HCT116 (cell line): ENCODE results near the gene TMEM42. TPM values are rescaled to one million over a fixed set of nuclear protein-coding genes. Genes with fewer than 3 reads are reported as not detected.

Experiments
- ATAC-seq: fragments of 200-7000 bp; cut with Tn5 transposase; 2 replicates; pipeline ENCODE4 v1.9.1; 2020; ENCODE audit warnings: mild to moderate bottlenecking, moderate library complexity
- BruUV-seq: library from RNA; stranded (reverse); fragments of 400-500 nt; replicated peaks from 2 replicates; lab custom pipeline; 2021; lab: Mats Ljungman, UMichigan
- CTCF ChIA-PET: fragments of 300-600 bp; sonication (Branson Sonifier 250); formaldehyde crosslinking; loops from one replicate; lab custom pipeline; 2021; ENCODE audit warnings: antibody characterized with exemption; lab: Charles Lee
- POLR2A ChIA-PET: fragments of 300-600, 350-600 bp; sonication (Branson Sonifier 250); formaldehyde crosslinking; loops from one replicate; lab custom pipeline; 2021; ENCODE audit warnings: antibody characterized with exemption; lab: Charles Lee
- RAD21 ChIA-PET, 2 experiments: fragments of 300-600 bp; sonication (Branson Sonifier 250); formaldehyde crosslinking; loops; one replicate each; lab custom pipeline; 2023; ENCODE audit warnings: low total read pairs in 2 of 2; ENCODE audit not compliant: uncharacterized antibody in 2 of 2, unreplicated experiment in 2 of 2, low non-redundant PET in 1 of 2; lab: Charles Lee
- DNase-seq: peaks from one replicate; pipeline ENCODE4 v3.0.0-alpha.2; 2010; ENCODE audit warnings: low read depth, low spot score
- H2AFZ ChIP-seq: fragments of 200-600 bp; shearing (Covaris generic), sonication (generic); 2 replicates; pipeline ENCODE4 v1.6.1; 2017; ENCODE audit warnings: low read depth, mixed run types, mixed read lengths, antibody characterized with exemption, low read length; ENCODE audit not compliant: poor library complexity, severe bottlenecking
- H3K27ac ChIP-seq: 2 replicates; pipeline ENCODE4 v1.5.1; 2012; ENCODE audit warnings: low read depth, low read length
- H3K27me3 ChIP-seq: fragments of 200-600 bp; sonication (generic); 2 replicates; pipeline ENCODE4 v1.6.1; 2016; ENCODE audit warnings: mixed run types, low read length, mixed read lengths; ENCODE audit not compliant: insufficient read depth
- H3K36me3 ChIP-seq, 2 experiments: fragments of 200-500 bp in 1 of 2; fragments of 200-600 bp in 1 of 2; sonication (Bioruptor generic) in 1 of 2; sonication (generic) in 1 of 2; 2 replicates each; pipeline versions ENCODE4 v1.5.1 to v1.6.1; 2014 to 2016; ENCODE audit warnings: low read length in 2 of 2, inconsistent platforms in 1 of 2, mixed read lengths in 1 of 2, mixed run types in 1 of 2; ENCODE audit not compliant: insufficient read depth in 2 of 2, control insufficient read depth in 1 of 2
- H3K4me1 ChIP-seq, 2 experiments: fragments of 200-600 bp in 1 of 2; sonication (generic) in 1 of 2; 2 replicates each; pipeline versions ENCODE4 v1.5.1 to v1.6.1; 2012 to 2017; ENCODE audit warnings: low read length in 2 of 2, inconsistent platforms in 1 of 2, mild to moderate bottlenecking in 1 of 2, mixed read lengths in 1 of 2, mixed run types in 1 of 2, moderate library complexity in 1 of 2; ENCODE audit not compliant: insufficient read depth in 2 of 2, control insufficient read depth in 1 of 2
- H3K4me2 ChIP-seq: fragments of 200-600 bp; sonication (generic); 2 replicates; pipeline ENCODE4 v1.6.1; 2017; ENCODE audit warnings: mixed run types, low read length, mixed read lengths
- H3K4me3 ChIP-seq, 2 experiments: fragments of 200-600 bp in 1 of 2; sonication (generic) in 1 of 2; replicated peaks in 1 of 2; 2 replicates each; pipeline ENCODE4 v1.5.1; 2011 to 2016; ENCODE audit warnings: low read length in 2 of 2, control low read depth in 1 of 2, low read depth in 1 of 2, mild to moderate bottlenecking in 1 of 2, mixed read lengths in 1 of 2, mixed run types in 1 of 2
- H3K79me2 ChIP-seq: fragments of 200-600 bp; sonication (generic); 2 replicates; pipeline ENCODE4 v1.6.1; 2017; ENCODE audit warnings: mild to moderate bottlenecking, mixed run types, low read length, moderate library complexity, mixed read lengths; ENCODE audit not compliant: insufficient read depth
- H3K9ac ChIP-seq: fragments of 200-600 bp; sonication (generic); 2 replicates; pipeline ENCODE4 v1.6.1; 2016; ENCODE audit warnings: low read length, mixed read lengths
- H3K9me2 ChIP-seq: fragments of 200-600 bp; sonication (generic), shearing (Covaris generic); 2 replicates; pipeline ENCODE4 v1.6.1; 2017; ENCODE audit warnings: mixed run types, mild to moderate bottlenecking, moderate library complexity; ENCODE audit not compliant: insufficient read depth
- H3K9me3 ChIP-seq, 2 experiments: fragments of 200-500 bp in 1 of 2; fragments of 200-600 bp in 1 of 2; sonication (Bioruptor generic) in 1 of 2; sonication (generic) in 1 of 2; 2 replicates each; pipeline ENCODE4 v1.6.1; 2014 to 2017; ENCODE audit warnings: low read length in 2 of 2, mixed read lengths in 2 of 2, inconsistent platforms in 1 of 2, low read depth in 1 of 2, mild to moderate bottlenecking in 1 of 2, mixed run types in 1 of 2, moderate library complexity in 1 of 2; ENCODE audit not compliant: control insufficient read depth in 1 of 2, insufficient read depth in 1 of 2
- H4K20me1 ChIP-seq: fragments of 200-600 bp; sonication (generic), shearing (Covaris generic); 2 replicates; pipeline ENCODE4 v1.6.1; 2017; ENCODE audit warnings: mixed run types, mild to moderate bottlenecking, moderate library complexity; ENCODE audit not compliant: insufficient read depth
- CEBPB ChIP-seq: IDR thresholded peaks from 2 replicates; pipeline ENCODE4 v1.6.1; 2012; ENCODE audit warnings: low read depth
- EGR1 ChIP-seq: IDR thresholded peaks from 2 replicates; pipeline ENCODE4 v1.6.1; 2012; ENCODE audit warnings: low read depth
- ELF1 ChIP-seq: IDR thresholded peaks from 2 replicates; pipeline ENCODE4 v1.6.1; 2012; ENCODE audit warnings: low read depth, borderline replicate concordance
- EZH2 ChIP-seq: fragments of 200-600 bp; sonication (generic); IDR thresholded peaks from 2 replicates; pipeline ENCODE4 v1.6.1; 2017; ENCODE audit warnings: antibody characterized with exemption, mixed run types
- EZH2phosphoT487 ChIP-seq: fragments of 200-600 bp; IDR thresholded peaks from 2 replicates; pipeline ENCODE4 v1.6.1; 2018; ENCODE audit warnings: antibody characterized with exemption, borderline replicate concordance
- FOSL1 ChIP-seq: IDR thresholded peaks from 2 replicates; pipeline ENCODE4 v1.6.1; 2012; ENCODE audit warnings: low read depth
- JUND ChIP-seq: IDR thresholded peaks from 2 replicates; pipeline ENCODE4 v1.6.1; 2012
- POLR2AphosphoS5 ChIP-seq: IDR thresholded peaks from 2 replicates; pipeline ENCODE4 v1.6.1; 2011; ENCODE audit warnings: mild to moderate bottlenecking, low read depth, low read length, moderate library complexity
- RAD21 ChIP-seq: IDR thresholded peaks from 2 replicates; pipeline ENCODE4 v1.6.1; 2012; ENCODE audit warnings: low read depth, mild to moderate bottlenecking
- SP1 ChIP-seq: IDR thresholded peaks from 2 replicates; pipeline ENCODE4 v1.6.1; 2012; ENCODE audit warnings: low read depth
- SRF ChIP-seq: IDR thresholded peaks from 2 replicates; pipeline ENCODE4 v1.6.1; 2012; ENCODE audit warnings: low read depth
- YY1 ChIP-seq: IDR thresholded peaks from 2 replicates; pipeline ENCODE4 v1.6.1; 2011; ENCODE audit warnings: low read length, low read depth, moderate library complexity, mild to moderate bottlenecking; ENCODE audit not compliant: insufficient replicate concordance; ENCODE audit errors: extremely low read depth
- ZFX ChIP-seq: fragments of 450-650 bp; IDR thresholded peaks from 2 replicates; pipeline ENCODE4 v1.6.1; 2017
- ZNF274 ChIP-seq: fragments of 200-500 bp; sonication (Bioruptor generic); IDR thresholded peaks from 2 replicates; pipeline ENCODE4 v1.6.1; 2014; ENCODE audit warnings: mild to moderate bottlenecking, low read depth, low read length, inconsistent platforms
- intact Hi-C: fragments of 100-400 bp; cut with micrococcal nuclease; formaldehyde crosslinking; loops from 2 replicates; pipeline ENCODE4 v1.10.0; 2022
- total RNA-seq: library from RNA; stranded (reverse); gene quantifications from one replicate; pipeline ENCODE4 v1.2.1, GENCODE V29; 2021; ENCODE audit not compliant: unreplicated experiment
- TF ChIP-seq, protein P1 (sequence below): IDR thresholded peaks from 2 replicates; pipeline ENCODE4 v1.6.1; 2012
- TF ChIP-seq, protein P2 (sequence below), 3 experiments: fragments of 200-600 bp in 1 of 3; sonication (generic) in 1 of 3; IDR thresholded peaks in 2 of 3; conservative IDR thresholded peaks in 1 of 3; 2 replicates each; pipeline ENCODE4 v1.5.1; 2012 to 2017; ENCODE audit warnings: low read depth in 2 of 3, low read length in 2 of 3, antibody characterized with exemption in 1 of 3, borderline replicate concordance in 1 of 3, control low read depth in 1 of 3, mild to moderate bottlenecking in 1 of 3, mixed read lengths in 1 of 3, mixed run types in 1 of 3, moderate library complexity in 1 of 3; ENCODE audit not compliant: insufficient read depth in 1 of 3
- TF ChIP-seq, protein P3 (sequence below): IDR thresholded peaks from 2 replicates; pipeline ENCODE4 v1.6.1; 2011; ENCODE audit warnings: mild to moderate bottlenecking, low read length, moderate library complexity; ENCODE audit not compliant: insufficient replicate concordance; ENCODE audit errors: extremely low read depth

TMEM42 gene
- total RNA-seq, 1 experiment from 2014 or later, result 13.9 TPM

DNA sequence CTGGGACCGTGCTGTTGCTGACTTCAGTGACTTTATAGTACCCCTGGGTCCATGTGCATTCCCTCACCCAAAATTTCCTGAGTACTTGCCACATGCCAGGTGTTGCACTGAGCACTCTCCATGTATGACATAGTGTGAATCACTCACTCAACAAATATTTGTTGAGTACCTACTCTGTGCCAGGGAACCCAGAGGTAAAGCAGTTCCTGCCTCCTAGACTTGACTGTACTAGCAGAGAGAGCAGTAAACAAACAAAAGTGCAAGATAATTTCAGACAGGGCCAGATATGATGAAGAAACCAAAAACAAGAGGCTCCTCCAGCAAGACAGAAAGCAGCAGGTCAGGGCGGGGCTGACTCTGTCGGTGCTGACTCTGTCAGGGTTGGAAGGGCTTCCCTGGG is 24.8 kb downstream of the TMEM42 start:
- Histone ChIP-seq H3K79me2 (no peaks in the 10 kb centered on the region), H4K20me1 (no peaks in the 10 kb centered on the region), H3K27me3 (no peaks in the 10 kb centered on the region), H3K27ac (no peak overlapping the region), H3K4me1 (peaks cover 40 to 46% of the 10 kb centered on the region in 2 experiments), H3K9ac (peak overlapping the region; percentile 39; the same call in 1 of the 2 replicates), H3K9me2 (no peaks in the 10 kb centered on the region), H3K4me2 (peak overlapping the region; percentile 83), H3K9me3 (no peaks in the 10 kb centered on the region), H3K4me3 (peak overlapping the region in 1 of 2 experiments; percentile 19; a peak in 1 of 4 replicates), H2AFZ (peak overlapping the region; percentile 79), H3K36me3 (no peaks in the 10 kb centered on the region)
- ChIA-PET CTCF (no interaction called here), RAD21 (no interaction called here), POLR2A (no interaction called here)
- intact Hi-C loops, result no loop called here
- ATAC-seq, result no peak
- no TSS peak for BruUV-seq
- TF ChIP-seq, protein P1, sequence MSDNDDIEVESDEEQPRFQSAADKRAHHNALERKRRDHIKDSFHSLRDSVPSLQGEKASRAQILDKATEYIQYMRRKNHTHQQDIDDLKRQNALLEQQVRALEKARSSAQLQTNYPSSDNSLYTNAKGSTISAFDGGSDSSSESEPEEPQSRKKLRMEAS, result no peak
- peak; percentile 33; the same call in 1 of the 2 replicates for TF ChIP-seq FOSL1
- DNase-seq, result no peak

DNA sequence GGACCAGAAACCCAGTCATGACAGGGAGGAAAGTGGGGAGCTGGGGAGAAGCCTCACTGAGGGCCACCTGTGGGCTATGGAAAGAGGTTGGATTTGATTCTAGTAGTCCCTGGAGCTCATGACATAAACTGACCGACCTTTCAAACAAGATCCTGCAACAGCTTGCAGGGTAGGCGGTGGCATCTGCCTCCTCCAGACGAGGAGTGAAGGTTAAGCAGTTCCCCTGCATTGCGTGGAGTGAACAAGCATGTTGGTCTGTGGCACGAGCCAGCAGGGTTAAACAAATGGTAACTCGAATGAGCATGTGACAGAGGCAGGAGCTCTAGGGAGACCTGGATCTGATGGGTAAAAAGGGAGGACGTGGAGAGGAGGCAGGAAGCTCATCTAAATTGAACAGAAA is 25.4 kb downstream of the TMEM42 start:
- H3K79me2 ChIP-seq, result no peaks in the 10 kb centered on the region
- TF ChIP-seq SP1 (no peak), YY1 (no peak), RAD21 (no peak), SRF (no peak), ZFX (no peak), FOSL1 (no peak), EZH2 (no peak), JUND (no peak), ZNF274 (no peak), CEBPB (no peak), ELF1 (no peak), EZH2phosphoT487 (no peak), POLR2AphosphoS5 (no peak), EGR1 (no peak)
- TF ChIP-seq, protein P1, result no peak
- TF ChIP-seq, protein P2, sequence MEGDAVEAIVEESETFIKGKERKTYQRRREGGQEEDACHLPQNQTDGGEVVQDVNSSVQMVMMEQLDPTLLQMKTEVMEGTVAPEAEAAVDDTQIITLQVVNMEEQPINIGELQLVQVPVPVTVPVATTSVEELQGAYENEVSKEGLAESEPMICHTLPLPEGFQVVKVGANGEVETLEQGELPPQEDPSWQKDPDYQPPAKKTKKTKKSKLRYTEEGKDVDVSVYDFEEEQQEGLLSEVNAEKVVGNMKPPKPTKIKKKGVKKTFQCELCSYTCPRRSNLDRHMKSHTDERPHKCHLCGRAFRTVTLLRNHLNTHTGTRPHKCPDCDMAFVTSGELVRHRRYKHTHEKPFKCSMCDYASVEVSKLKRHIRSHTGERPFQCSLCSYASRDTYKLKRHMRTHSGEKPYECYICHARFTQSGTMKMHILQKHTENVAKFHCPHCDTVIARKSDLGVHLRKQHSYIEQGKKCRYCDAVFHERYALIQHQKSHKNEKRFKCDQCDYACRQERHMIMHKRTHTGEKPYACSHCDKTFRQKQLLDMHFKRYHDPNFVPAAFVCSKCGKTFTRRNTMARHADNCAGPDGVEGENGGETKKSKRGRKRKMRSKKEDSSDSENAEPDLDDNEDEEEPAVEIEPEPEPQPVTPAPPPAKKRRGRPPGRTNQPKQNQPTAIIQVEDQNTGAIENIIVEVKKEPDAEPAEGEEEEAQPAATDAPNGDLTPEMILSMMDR (IDR thresholded peaks at IDR 0.05 in 2 of 3, conservative IDR thresholded peaks at IDR 0.05 in 1 of 3; ENCODE audit: borderline replicate concordance in 1 of 3, insufficient read depth in 1 of 3, low read depth in 2 of 3, low read length in 2 of 3), result no peak
- TF ChIP-seq, protein P3, sequence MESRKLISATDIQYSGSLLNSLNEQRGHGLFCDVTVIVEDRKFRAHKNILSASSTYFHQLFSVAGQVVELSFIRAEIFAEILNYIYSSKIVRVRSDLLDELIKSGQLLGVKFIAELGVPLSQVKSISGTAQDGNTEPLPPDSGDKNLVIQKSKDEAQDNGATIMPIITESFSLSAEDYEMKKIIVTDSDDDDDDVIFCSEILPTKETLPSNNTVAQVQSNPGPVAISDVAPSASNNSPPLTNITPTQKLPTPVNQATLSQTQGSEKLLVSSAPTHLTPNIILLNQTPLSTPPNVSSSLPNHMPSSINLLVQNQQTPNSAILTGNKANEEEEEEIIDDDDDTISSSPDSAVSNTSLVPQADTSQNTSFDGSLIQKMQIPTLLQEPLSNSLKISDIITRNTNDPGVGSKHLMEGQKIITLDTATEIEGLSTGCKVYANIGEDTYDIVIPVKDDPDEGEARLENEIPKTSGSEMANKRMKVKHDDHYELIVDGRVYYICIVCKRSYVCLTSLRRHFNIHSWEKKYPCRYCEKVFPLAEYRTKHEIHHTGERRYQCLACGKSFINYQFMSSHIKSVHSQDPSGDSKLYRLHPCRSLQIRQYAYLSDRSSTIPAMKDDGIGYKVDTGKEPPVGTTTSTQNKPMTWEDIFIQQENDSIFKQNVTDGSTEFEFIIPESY, result no peak
- TF ChIP-seq, all 23 proteins: peak for 0
- no peaks in the 10 kb centered on the region for H3K9me2 ChIP-seq
- BruUV-seq, result no TSS peak
- ChIA-PET RAD21 (no interaction called here), POLR2A (no interaction called here), CTCF (no interaction called here)
- H4K20me1 ChIP-seq, result no peaks in the 10 kb centered on the region
- intact Hi-C loops, result no loop called here
- no peak overlapping the region for H3K27ac ChIP-seq
- H3K36me3 ChIP-seq, result no peaks in the 10 kb centered on the region
- H3K4me2 ChIP-seq, result peak overlapping the region; percentile 83
- no peak overlapping the region for H3K4me3 ChIP-seq
- H3K27me3 ChIP-seq, result no peaks in the 10 kb centered on the region
- H3K4me1 ChIP-seq, result peaks cover 40 to 46% of the 10 kb centered on the region in 2 experiments
- ATAC-seq (no peak), DNase-seq (no peak)
- no peaks in the 10 kb centered on the region for H3K9me3 ChIP-seq
- H2AFZ ChIP-seq, result peak overlapping the region; percentile 79
- H3K9ac ChIP-seq, result no peak overlapping the region
